Occipital lobe (tissue), 2 donors: Measurements from ENCODE around the gene CEP135. TPM values are rescaled to one million over a fixed set of nuclear protein-coding genes. Genes with fewer than 3 reads are reported as not detected.
"Not testable (repeated sequence)": the region's sequence is repeated elsewhere in the genome, so short reads cannot be mapped to it uniquely, and the experiment has no call there.

Experiments used
- DNase-seq: peaks from one replicate; lab custom pipeline; 2025; lab: John Stamatoyannopoulos, UW
- total RNA-seq: library from RNA; depleted of rRNA; stranded (reverse); fragments of >200 nt; gene quantifications from one replicate; pipeline ENCODE4 v1.2.3, GENCODE V29; 2014

The CEP135 gene
- total RNA-seq, 1 donor from 2014 or later: 42.0 TPM

- not testable (repeated sequence) for DNase-seq
These were observed 124.0 kb downstream of the CEP135 start for GRCh38 chr4:56072730-56073129.

GRCh38 chr4:56077676-56078075, 128.9 kb downstream of the CEP135 start:
- DNase-seq: no peak

GRCh38 chr4:56078866-56079265, 130.1 kb downstream of the CEP135 start:
- DNase-seq: no peak

- no peak for DNase-seq
These were observed 131.6 kb downstream of the CEP135 start for GRCh38 chr4:56080384-56080783.

- DNase-seq: no peak
These were observed 134.1 kb downstream of the CEP135 start for GRCh38 chr4:56082829-56083228.

Other genes starting within 250 kb of the CEP135 start
- not detected for gene EXOC1L, start 129.2 kb upstream of the CEP135 start, total RNA-seq
- gene EXOC1, start 95.3 kb upstream of the CEP135 start, total RNA-seq: 98.4 TPM